HG03469 (cell line): ENCODE measurements around the gene TPO.

Experiments used
- ATAC-seq: cut with Tn5 transposase; IDR thresholded peaks from one replicate; pipeline ENCODE4 v1.9.1; 2021; ENCODE audit warnings: mild to moderate bottlenecking, moderate library complexity, moderate number of reproducible peaks; ENCODE audit not compliant: unreplicated experiment

Gene TPO

GRCh38 chr2:1446301-1446700 lies 33.0 kb downstream of the TPO start:
- no peak for ATAC-seq

GRCh38 chr2:1448009-1448408 lies 34.7 kb downstream of the TPO start:
- ATAC-seq = no peak

GRCh38 chr2:1450915-1451314 lies 37.7 kb downstream of the TPO start:
- no peak for ATAC-seq

GRCh38 chr2:1451422-1451821 lies 38.2 kb downstream of the TPO start:
- no peak for ATAC-seq

GRCh38 chr2:1453561-1453960 lies 40.3 kb downstream of the TPO start:
- ATAC-seq = no peak

- ATAC-seq = no peak
These were observed 41.1 kb downstream of the TPO start for GRCh38 chr2:1454346-1454745.

GRCh38 chr2:1455466-1455865 lies 42.2 kb downstream of the TPO start:
- ATAC-seq = no peak

GRCh38 chr2:1458432-1458831 lies 45.2 kb downstream of the TPO start:
- ATAC-seq = no peak

GRCh38 chr2:1459727-1460126 lies 46.5 kb downstream of the TPO start:
- no peak for ATAC-seq

GRCh38 chr2:1460851-1461418 lies 47.7 kb downstream of the TPO start:
- ATAC-seq = no peak

GRCh38 chr2:1461507-1462390 lies 48.5 kb downstream of the TPO start:
- ATAC-seq = no peak

GRCh38 chr2:1462994-1463393 lies 49.7 kb downstream of the TPO start:
- no peak for ATAC-seq

GRCh38 chr2:1472350-1472749 lies 59.1 kb downstream of the TPO start:
- no peak for ATAC-seq

- no peak for ATAC-seq
These were observed 63.4 kb downstream of the TPO start for GRCh38 chr2:1476617-1477195.

GRCh38 chr2:1477196-1478040 lies 64.2 kb downstream of the TPO start:
- no peak for ATAC-seq

- no peak for ATAC-seq
These were observed 65.3 kb downstream of the TPO start for GRCh38 chr2:1478311-1479305.

- no peak for ATAC-seq
These were observed 66.1 kb downstream of the TPO start for GRCh38 chr2:1479346-1479745.

- no peak for ATAC-seq
These were observed 67.4 kb downstream of the TPO start for GRCh38 chr2:1480671-1481076.

GRCh38 chr2:1481406-1482252 lies 68.4 kb downstream of the TPO start:
- ATAC-seq = no peak
